ENCODE data around the gene CCND1. TPM values are rescaled to one million over a fixed set of nuclear protein-coding genes. Genes with fewer than 3 reads are reported as not detected.

CCND1 gene
- polyA plus RNA-seq, 1 experiment: 307 TPM

- peaks cover 4% of the 10 kb centered on the region; the same call in 1 of the 2 replicates for H3K36me3 ChIP-seq (ENCODE audit: control insufficient read depth, insufficient read depth, low read length)
- no peak overlapping the region for H3K4me3 ChIP-seq (ENCODE audit: low read depth, low read length)
- ChIA-PET CTCF (interaction anchor here (1.7 to 4.1 kb wide), 4 partner anchors 12 to 556 kb away, joined by 9 to 26 read pairs (median 14); no protein-coding TSS in a partner anchor), POLR2A (no interaction called here)
- no peak for DNase-seq (ENCODE audit: low read depth)
- no peak for TF ChIP-seq CTCF (IDR thresholded peaks at IDR 0.05; ENCODE audit: insufficient read depth, low read depth, low read length)
- H3K27me3 ChIP-seq (ENCODE audit: control insufficient read depth, insufficient read depth, low read length): no peaks in the 10 kb centered on the region
These were observed 17.1 kb downstream of the CCND1 start for GRCh38 chr11:69657911-69658625.

- no peaks in the 10 kb centered on the region for H3K27me3 ChIP-seq (ENCODE audit: control insufficient read depth, insufficient read depth, low read length)
- ChIA-PET CTCF (interaction anchor here (1.1 to 4.1 kb wide), 4 partner anchors 11 to 557 kb away, joined by 3 to 26 read pairs (median 12); partner anchors contain the start of gene LTO1), POLR2A (no interaction called here)
- no peak overlapping the region for H3K4me3 ChIP-seq (ENCODE audit: low read depth, low read length)
- TF ChIP-seq CTCF (IDR thresholded peaks at IDR 0.05; ENCODE audit: insufficient read depth, low read depth, low read length): no peak
- peaks cover 3% of the 10 kb centered on the region; the same call in 1 of the 2 replicates for H3K36me3 ChIP-seq (ENCODE audit: control insufficient read depth, insufficient read depth, low read length)
- no peak for DNase-seq (ENCODE audit: low read depth)
These were observed 17.9 kb downstream of the CCND1 start for GRCh38 chr11:69658626-69659450.

- H3K36me3 ChIP-seq (ENCODE audit: control insufficient read depth, insufficient read depth, low read length): peaks cover 7% of the 10 kb centered on the region
- no peaks in the 10 kb centered on the region for H3K27me3 ChIP-seq (ENCODE audit: control insufficient read depth, insufficient read depth, low read length)
- ChIA-PET POLR2A (interaction anchor here (0.5 kb wide), 1 partner anchor 821 kb away, joined by 9 read pairs; no protein-coding TSS in a partner anchor), CTCF (interaction anchor here (1.0 to 4.1 kb wide), 7 partner anchors 10 to 559 kb away, joined by 3 to 26 read pairs (median 9); partner anchors contain the start of gene LTO1)
- H3K4me3 ChIP-seq (ENCODE audit: low read depth, low read length): no peak overlapping the region
- no peak for TF ChIP-seq CTCF (IDR thresholded peaks at IDR 0.05; ENCODE audit: insufficient read depth, low read depth, low read length)
- DNase-seq (ENCODE audit: low read depth): no peak
These were observed 18.6 kb downstream of the CCND1 start for GRCh38 chr11:69659591-69659990.

- ChIA-PET POLR2A (interaction anchor here (0.5 kb wide), 1 partner anchor 821 kb away, joined by 9 read pairs; no protein-coding TSS in a partner anchor), CTCF (interaction anchor here (1.0 to 4.1 kb wide), 6 partner anchors 10 to 560 kb away, joined by 3 to 26 read pairs (median 6); partner anchors contain the start of gene LTO1)
- no peak for DNase-seq (ENCODE audit: low read depth)
- no peaks in the 10 kb centered on the region for H3K27me3 ChIP-seq (ENCODE audit: control insufficient read depth, insufficient read depth, low read length)
- peaks cover 7% of the 10 kb centered on the region for H3K36me3 ChIP-seq (ENCODE audit: control insufficient read depth, insufficient read depth, low read length)
- no peak overlapping the region for H3K4me3 ChIP-seq (ENCODE audit: low read depth, low read length)
- no peak for TF ChIP-seq CTCF (IDR thresholded peaks at IDR 0.05; ENCODE audit: insufficient read depth, low read depth, low read length)
These were observed 19.1 kb downstream of the CCND1 start for GRCh38 chr11:69660001-69660500.

- Histone ChIP-seq H3K27me3 (ENCODE audit: control insufficient read depth, insufficient read depth, low read length) (no peaks in the 10 kb centered on the region), H3K36me3 (ENCODE audit: control insufficient read depth, insufficient read depth, low read length) (peaks cover 7% of the 10 kb centered on the region), H3K4me3 (ENCODE audit: low read depth, low read length) (no peak overlapping the region)
- POLR2A ChIA-PET: no interaction called here
- no peak for TF ChIP-seq CTCF (IDR thresholded peaks at IDR 0.05; ENCODE audit: insufficient read depth, low read depth, low read length)
- DNase-seq (ENCODE audit: low read depth): no peak
- CTCF ChIA-PET: interaction anchor here (0.9 to 4.1 kb wide), 4 partner anchors 9 to 560 kb away, joined by 3 to 26 read pairs (median 10); no protein-coding TSS in a partner anchor
These were observed 20.4 kb downstream of the CCND1 start for GRCh38 chr11:69661413-69661715.
